ENCODE results near the gene SHB. TPM values are rescaled to one million over a fixed set of nuclear protein-coding genes. Genes with fewer than 3 reads are reported as not detected.

The SHB gene
- total and polyA plus RNA-seq, 10 donors = 1.2 to 20.5 (median 7.1) TPM

GRCh38 chr9:37904445-37905130 lies 164.4 kb downstream of the SHB start:
- H3K27ac ChIP-seq = peak overlapping the region; percentile 70 to 98 (median 93)
- 25 to 41% (median 30%) methylated on average over 22 to 36 of the region's 36 CpGs for WGBS, 5 donors
- DNase-seq = peak; percentile 82
- H3K4me3 ChIP-seq = peak overlapping the region; percentile 85 to 99 (median 97)
- H3K36me3 ChIP-seq = peaks cover 0 to 9% (median under 1%) of the 10 kb centered on the region in 6 donors
- intact Hi-C loops (cut with DNase I; ENCODE audit: low total_unique reads) = no loop called here
- no peak for TF ChIP-seq POLR2A (IDR thresholded peaks at IDR 0.05)
- no peak for TF ChIP-seq POLR2AphosphoS5 (IDR thresholded peaks at IDR 0.05)
- peak in 2 of 11 experiments; percentile 10 to 14 for TF ChIP-seq CTCF (IDR thresholded peaks at IDR 0.05 in 8 of 11, conservative IDR thresholded peaks at IDR 0.05 in 3 of 11)
- H3K27me3 ChIP-seq (replicated peaks in 1 of 7) = no peaks in the 10 kb centered on the region
- no peaks in the 10 kb centered on the region for H3K9me3 ChIP-seq
- peaks cover 10 to 59% (median 27%) of the 10 kb centered on the region in 6 donors for H3K4me1 ChIP-seq

- Histone ChIP-seq H3K36me3 (peaks cover 0 to 17% (median 6%) of the 10 kb centered on the region in 6 donors), H3K27me3 (replicated peaks in 1 of 7) (no peaks in the 10 kb centered on the region), H3K4me3 (peak within 1 kb of the TSS; percentile 85 to 99 (median 97)), H3K27ac (peak within 1 kb of the TSS; percentile 70 to 98 (median 93)), H3K9me3 (no peaks in the 10 kb centered on the region), H3K4me1 (peaks cover 10 to 56% (median 27%) of the 10 kb centered on the region in 6 donors)
- intact Hi-C loops (cut with DNase I; ENCODE audit: low total_unique reads) = no loop called here
- 0% methylated on average over 27 to 84 of the region's 84 CpGs for WGBS, 5 donors
- peak; percentile 98 for DNase-seq
- TF ChIP-seq POLR2A (IDR thresholded peaks at IDR 0.05) (peak; percentile 2 to 31 (median 24)), CTCF (IDR thresholded peaks at IDR 0.05 in 8 of 11, conservative IDR thresholded peaks at IDR 0.05 in 3 of 11) (peak; percentile 93 to 99 (median 95)), POLR2AphosphoS5 (IDR thresholded peaks at IDR 0.05) (peak; percentile 92 to 94 (median 93))
These were observed 165.2 kb downstream of the SHB start, which contains the start of gene SLC25A51 for GRCh38 chr9:37903647-37904444. Gene SLC25A51, minus strand, starts transcription at chr9:37904127. Its CDS starts 15,577 bp downstream, at chr9:37888550.

GRCh38 chr9:37902796-37903646 lies 166.0 kb downstream of the SHB start:
- Histone ChIP-seq H3K4me1 (peaks cover 10 to 50% (median 27%) of the 10 kb centered on the region in 6 donors), H3K9me3 (no peaks in the 10 kb centered on the region), H3K4me3 (peak overlapping the region; percentile 85 to 99 (median 97)), H3K27ac (peak overlapping the region; percentile 70 to 98 (median 93)), H3K27me3 (replicated peaks in 1 of 7) (no peaks in the 10 kb centered on the region), H3K36me3 (peaks cover 0 to 25% (median 14%) of the 10 kb centered on the region in 6 donors)
- 10 to 21% (median 11%) methylated on average over 14 to 17 of the region's 17 CpGs for WGBS, 5 donors
- TF ChIP-seq POLR2AphosphoS5 (IDR thresholded peaks at IDR 0.05) (no peak), CTCF (IDR thresholded peaks at IDR 0.05 in 8 of 11, conservative IDR thresholded peaks at IDR 0.05 in 3 of 11) (no peak), POLR2A (IDR thresholded peaks at IDR 0.05) (no peak)
- DNase-seq = peak; percentile 22
- intact Hi-C loops (cut with DNase I; ENCODE audit: low total_unique reads) = no loop called here
